Vagina (tissue), 2 donors: ENCODE results near the gene ZEB2.

Source experiments
- POLR2A ChIP-seq, 2 donors: fragments of 450-650 bp; IDR thresholded peaks; one replicate each; pipeline ENCODE4 v1.6.1; 2017; ENCODE audit warnings: antibody characterized with exemption in 2 of 2, mild to moderate bottlenecking in 2 of 2, moderate library complexity in 2 of 2
- POLR2AphosphoS5 ChIP-seq, 2 donors: sonication (generic); formaldehyde crosslinking; IDR thresholded peaks; one replicate each; pipeline ENCODE4 v1.9.0; 2017; ENCODE audit warnings: antibody characterized with exemption in 2 of 2, mild to moderate bottlenecking in 2 of 2, low read depth in 1 of 2; ENCODE audit not compliant: insufficient read depth in 1 of 2
- TF ChIP-seq, protein P1 (sequence below), 3 experiments: fragments of 450-650 bp in 2 of 3; fragments of 200-600 bp in 1 of 3; sonication (generic) in 1 of 3; IDR thresholded peaks; one replicate each; pipeline ENCODE4 v1.5.1; 2017 to 2019; ENCODE audit warnings: antibody characterized with exemption in 3 of 3, mild to moderate bottlenecking in 2 of 3, moderate library complexity in 2 of 3

DNA sequence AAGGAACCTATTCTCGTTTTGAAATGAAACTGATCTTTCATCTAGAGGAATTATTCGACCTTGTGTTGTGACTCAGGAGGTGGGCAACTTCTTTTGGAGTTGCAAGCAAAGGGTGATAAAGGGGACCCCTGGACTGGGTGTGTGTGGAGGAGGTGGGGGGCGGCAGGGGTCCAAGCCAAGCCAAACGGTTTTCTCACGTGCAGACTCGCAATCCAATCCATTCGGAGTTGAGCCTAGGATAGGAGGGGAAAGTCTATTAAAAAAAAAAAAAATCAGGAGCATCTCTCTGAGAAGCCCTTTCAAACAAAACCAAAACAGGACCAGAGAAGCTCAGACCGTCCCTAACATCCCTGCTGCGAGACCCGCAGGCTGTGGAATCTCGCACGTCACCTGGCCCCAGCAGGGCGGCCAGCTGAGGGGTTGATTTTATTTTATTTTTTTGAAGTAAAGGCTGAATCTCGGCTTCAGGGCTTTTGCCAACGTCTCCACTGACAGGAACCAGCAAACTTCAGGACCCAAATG lies 3.7 kb upstream of the ZEB2 start:
- TF ChIP-seq POLR2A (IDR thresholded peaks at IDR 0.05) (no peak), POLR2AphosphoS5 (IDR thresholded peaks at IDR 0.05; ENCODE audit: insufficient read depth in 1 of 2, low read depth in 1 of 2) (peak in 1 of 2 donors; percentile 38)
- TF ChIP-seq, protein P1, sequence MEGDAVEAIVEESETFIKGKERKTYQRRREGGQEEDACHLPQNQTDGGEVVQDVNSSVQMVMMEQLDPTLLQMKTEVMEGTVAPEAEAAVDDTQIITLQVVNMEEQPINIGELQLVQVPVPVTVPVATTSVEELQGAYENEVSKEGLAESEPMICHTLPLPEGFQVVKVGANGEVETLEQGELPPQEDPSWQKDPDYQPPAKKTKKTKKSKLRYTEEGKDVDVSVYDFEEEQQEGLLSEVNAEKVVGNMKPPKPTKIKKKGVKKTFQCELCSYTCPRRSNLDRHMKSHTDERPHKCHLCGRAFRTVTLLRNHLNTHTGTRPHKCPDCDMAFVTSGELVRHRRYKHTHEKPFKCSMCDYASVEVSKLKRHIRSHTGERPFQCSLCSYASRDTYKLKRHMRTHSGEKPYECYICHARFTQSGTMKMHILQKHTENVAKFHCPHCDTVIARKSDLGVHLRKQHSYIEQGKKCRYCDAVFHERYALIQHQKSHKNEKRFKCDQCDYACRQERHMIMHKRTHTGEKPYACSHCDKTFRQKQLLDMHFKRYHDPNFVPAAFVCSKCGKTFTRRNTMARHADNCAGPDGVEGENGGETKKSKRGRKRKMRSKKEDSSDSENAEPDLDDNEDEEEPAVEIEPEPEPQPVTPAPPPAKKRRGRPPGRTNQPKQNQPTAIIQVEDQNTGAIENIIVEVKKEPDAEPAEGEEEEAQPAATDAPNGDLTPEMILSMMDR (IDR thresholded peaks at IDR 0.05), result no peak
